GM19324 (cell line): ENCODE results near the gene OLR1.
"Not testable (repeated sequence)": the region's sequence is repeated elsewhere in the genome, so short reads cannot be mapped to it uniquely, and the experiment has no call there.

Source experiments
- ATAC-seq: cut with Tn5 transposase; IDR thresholded peaks from one replicate; pipeline ENCODE4 v1.9.1; 2021; ENCODE audit warnings: mild to moderate bottlenecking, moderate library complexity; ENCODE audit not compliant: unreplicated experiment, low FRiP score

Gene OLR1

GRCh38 chr12:10191865-10192264, 19.9 kb upstream of the OLR1 start:
- no peak for ATAC-seq

- peak; percentile 80 for ATAC-seq
Measured at GRCh38 chr12:10190558-10191388, 18.8 kb upstream of the OLR1 start.

GRCh38 chr12:10189653-10190052, 17.7 kb upstream of the OLR1 start:
- no peak for ATAC-seq

- not testable (repeated sequence) for ATAC-seq
Measured at GRCh38 chr12:10186958-10187357, 15.0 kb upstream of the OLR1 start.

- ATAC-seq, result no peak
Measured at GRCh38 chr12:10186299-10186698, 14.4 kb upstream of the OLR1 start.

GRCh38 chr12:10184261-10184843, 12.4 kb upstream of the OLR1 start:
- ATAC-seq, result no peak

- ATAC-seq, result no peak
Measured at GRCh38 chr12:10182354-10183049, 10.6 kb upstream of the OLR1 start.

- no peak for ATAC-seq
Measured at GRCh38 chr12:10179776-10180181, 7.8 kb upstream of the OLR1 start.

GRCh38 chr12:10178821-10179220, 6.9 kb upstream of the OLR1 start, which contains the start of gene TMEM52B:
Gene TMEM52B, plus strand, starts transcription at chr12:10179032. Its CDS starts 543 bp downstream, at chr12:10179575.
- ATAC-seq, result no peak

- ATAC-seq, result no peak
Measured at GRCh38 chr12:10175846-10176636, 4.1 kb upstream of the OLR1 start.

GRCh38 chr12:10174986-10175614, 3.2 kb upstream of the OLR1 start:
- ATAC-seq, result no peak

GRCh38 chr12:10170216-10170615, 1.7 kb downstream of the OLR1 start:
- no peak for ATAC-seq

- no peak for ATAC-seq
Measured at GRCh38 chr12:10169104-10169503, 2.8 kb downstream of the OLR1 start.

- no peak for ATAC-seq
Measured at GRCh38 chr12:10167599-10167998, 4.3 kb downstream of the OLR1 start.

GRCh38 chr12:10165421-10165820, 6.5 kb downstream of the OLR1 start:
- ATAC-seq, result no peak

GRCh38 chr12:10163084-10163483, 8.8 kb downstream of the OLR1 start:
- no peak for ATAC-seq

- ATAC-seq, result no peak
Measured at GRCh38 chr12:10160617-10161385, 11.1 kb downstream of the OLR1 start.

- no peak for ATAC-seq
Measured at GRCh38 chr12:10159280-10159679, 12.7 kb downstream of the OLR1 start.

GRCh38 chr12:10158406-10158805, 13.5 kb downstream of the OLR1 start:
- ATAC-seq, result no peak
